B cell (primary cell): ENCODE results near the gene TRPT1. TPM values are rescaled to one million over a fixed set of nuclear protein-coding genes. Genes with fewer than 3 reads are reported as not detected.

Experiments
- ATAC-seq: fragments of 200-7000 bp; cut with Tn5 transposase; one replicate; pipeline ENCODE4 v1.10.0; 2021; ENCODE audit warnings: low read depth, mild to moderate bottlenecking, moderate number of reproducible peaks, moderate library complexity
- CTCF ChIA-PET: fragments of 350-600 bp; sonication (Branson Sonifier 250); formaldehyde crosslinking; loops from one replicate; lab custom pipeline; 2021; ENCODE audit warnings: antibody characterized with exemption, inconsistent platforms; lab: Charles Lee
- POLR2A ChIA-PET: fragments of 350-600 bp; sonication (Branson Sonifier 250); formaldehyde crosslinking; loops from one replicate; lab custom pipeline; 2021; ENCODE audit warnings: antibody characterized with exemption; lab: Charles Lee
- DNase-seq: peaks from one replicate; pipeline ENCODE4 v3.0.0; 2013
- H2AFZ ChIP-seq: 2 replicates; pipeline ENCODE4 v1.6.1; 2012; ENCODE audit warnings: mild to moderate bottlenecking, low read depth, low read length; ENCODE audit not compliant: insufficient read depth, poor library complexity, severe bottlenecking
- H3K27ac ChIP-seq, 2 donors: 1 replicate in 1 of 2; 2 replicates in 1 of 2; pipeline ENCODE4 v1.5.1; 2012 to 2013; ENCODE audit warnings: low read length in 2 of 2, mild to moderate bottlenecking in 2 of 2, moderate library complexity in 1 of 2
- H3K27me3 ChIP-seq, 4 experiments: fragments of 200-600 bp in 1 of 4; sonication (generic) in 1 of 4; replicated peaks in 1 of 4; 1 replicate in 2 of 4; 2 replicates in 2 of 4; pipeline versions ENCODE4 v1.6.1 to v1.7.0; 2013 to 2016; ENCODE audit warnings: low read length in 3 of 4, mild to moderate bottlenecking in 2 of 4, mixed read lengths in 1 of 4, moderate library complexity in 1 of 4; ENCODE audit not compliant: insufficient read depth in 4 of 4, control insufficient read depth in 3 of 4; ENCODE audit errors: control extremely low read depth in 1 of 4
- H3K36me3 ChIP-seq, 2 experiments: replicated peaks in 1 of 2; 1 replicate in 1 of 2; 2 replicates in 1 of 2; pipeline versions ENCODE4 v1.6.1 to v1.7.1; 2013; ENCODE audit warnings: low read length in 1 of 2; ENCODE audit not compliant: insufficient read depth in 2 of 2, control insufficient read depth in 1 of 2; ENCODE audit errors: control extremely low read depth in 1 of 2, extremely low read depth in 1 of 2
- H3K4me1 ChIP-seq, 2 donors: fragments of 200-600 bp in 1 of 2; sonication (generic) in 1 of 2; 1 replicate in 1 of 2; 2 replicates in 1 of 2; pipeline versions ENCODE4 v1.5.1 to v1.6.1; 2013 to 2017; ENCODE audit warnings: low read length in 2 of 2; ENCODE audit not compliant: control insufficient read depth in 2 of 2, insufficient read depth in 2 of 2
- H3K4me2 ChIP-seq: replicated peaks from 2 replicates; pipeline ENCODE3; 2012; ENCODE audit warnings: mild to moderate bottlenecking, low read depth, low read length; ENCODE audit not compliant: poor library complexity, severe bottlenecking
- H3K4me3 ChIP-seq, 5 experiments: fragments of 200-600 bp in 1 of 5; sonication (generic) in 1 of 5; 1 replicate in 3 of 5; 2 replicates in 2 of 5; pipeline versions ENCODE4 v1.5.1 to v1.7.0; 2011 to 2016; ENCODE audit warnings: low read length in 4 of 5, mild to moderate bottlenecking in 4 of 5, low read depth in 2 of 5, control low read depth in 1 of 5, moderate library complexity in 1 of 5; ENCODE audit not compliant: insufficient read depth in 1 of 5; ENCODE audit errors: control extremely low read depth in 1 of 5, extremely low read depth in 1 of 5
- H3K79me2 ChIP-seq: fragments of 200-600 bp; sonication (generic); one replicate; pipeline ENCODE4 v1.6.0; 2016; ENCODE audit warnings: low read length; ENCODE audit not compliant: control insufficient read depth, insufficient read depth
- H3K9ac ChIP-seq: fragments of 200-600 bp; sonication (generic); 2 replicates; pipeline ENCODE4 v1.6.1; 2017; ENCODE audit warnings: mild to moderate bottlenecking, low read length, moderate library complexity
- H3K9me3 ChIP-seq, 3 donors: one replicate each; pipeline versions ENCODE4 v1.6.1 to v1.7.1; 2013; ENCODE audit warnings: low read length in 2 of 3; ENCODE audit not compliant: control insufficient read depth in 2 of 3, insufficient read depth in 1 of 3; ENCODE audit errors: control extremely low read depth in 1 of 3
- H4K20me1 ChIP-seq: 2 replicates; pipeline ENCODE4 v1.6.0; 2012; ENCODE audit warnings: mild to moderate bottlenecking, low read length; ENCODE audit not compliant: insufficient read depth, control insufficient read depth, poor library complexity, severe bottlenecking
- H3K27ac Mint-ChIP-seq: one replicate; pipeline ENCODE4 v1.8.0; 2021; ENCODE audit warnings: mixed read lengths
- H3K27me3 Mint-ChIP-seq: one replicate; pipeline ENCODE4 v1.8.0; 2021; ENCODE audit warnings: mixed read lengths
- H3K4me1 Mint-ChIP-seq: one replicate; pipeline ENCODE4 v1.8.0; 2021; ENCODE audit warnings: mixed read lengths
- H3K4me3 Mint-ChIP-seq: one replicate; pipeline ENCODE4 v1.8.0; 2021; ENCODE audit warnings: mixed read lengths
- H3K9me3 Mint-ChIP-seq: one replicate; pipeline ENCODE4 v1.8.0; 2022; ENCODE audit warnings: mixed read lengths; ENCODE audit not compliant: insufficient read depth
- EZH2 ChIP-seq: IDR thresholded peaks from 2 replicates; pipeline ENCODE4 v1.6.1; 2012; ENCODE audit warnings: borderline replicate concordance, low read depth, mild to moderate bottlenecking, moderate library complexity, low read length; ENCODE audit not compliant: insufficient read depth, poor library complexity, severe bottlenecking
- WGBS: methylation state at CpG from one replicate; pipeline ENCODE4 v1.1.5; 2013; ENCODE audit warnings: missing lambda C conversion rate; ENCODE audit not compliant: insufficient coverage; 5-methylcytosine and 5-hydroxymethylcytosine counted together
- intact Hi-C: fragments of 100-400 bp; cut with micrococcal nuclease; formaldehyde crosslinking; loops from one replicate; pipeline ENCODE4 v1.10.0; 2022
- polyA plus RNA-seq: library from polyadenylated mRNA; depleted of rRNA; stranded (reverse); fragments of >200 nt; gene quantifications from 2 replicates; pipeline ENCODE4 v1.2.3, GENCODE V29; 2012
- total RNA-seq, 2 donors: library from RNA; stranded (reverse); fragments of 120-200 nt in 1 of 2; gene quantifications; 1 replicate in 1 of 2; 2 replicates in 1 of 2; pipeline versions ENCODE4 v1.2.3 to v1.2.4, GENCODE V29; 2013 to 2022
- TF ChIP-seq, protein P1 (sequence below): fragments of 200-600 bp; IDR thresholded peaks from one replicate; pipeline ENCODE4 v1.8.0; 2022; ENCODE audit warnings: antibody characterized with exemption, mild to moderate bottlenecking

TRPT1 gene
- total and polyA plus RNA-seq, 2 donors (not counting 1 experiment from before 2014, with no cell fraction given), result 59.6 to 145 TPM

GRCh38 chr11:64223001-64223651, 2.9 kb downstream of the TRPT1 start:
- ChIA-PET CTCF (interaction anchor here (1.0 to 5.2 kb wide), 8 partner anchors 8 to 78 kb away, joined by 3 to 70 read pairs (median 6); partner anchors contain the start of genes FERMT3 and STIP1), POLR2A (interaction anchor here (0.9 to 6.3 kb wide), 4 partner anchors 9 to 82 kb away, joined by 3 to 78 read pairs (median 4); partner anchors contain the start of gene FERMT3)
- Mint-ChIP-seq H3K4me3 (no peak overlapping the region), H3K27me3 (no peaks in the 10 kb centered on the region), H3K4me1 (peaks cover 25% of the 10 kb centered on the region), H3K9me3 (no peaks in the 10 kb centered on the region), H3K27ac (no peak overlapping the region)
- peaks cover 0 to 50% of the 10 kb centered on the region in 2 experiments for H3K36me3 ChIP-seq
- TF ChIP-seq EZH2, result no peak
- TF ChIP-seq, protein P1, sequence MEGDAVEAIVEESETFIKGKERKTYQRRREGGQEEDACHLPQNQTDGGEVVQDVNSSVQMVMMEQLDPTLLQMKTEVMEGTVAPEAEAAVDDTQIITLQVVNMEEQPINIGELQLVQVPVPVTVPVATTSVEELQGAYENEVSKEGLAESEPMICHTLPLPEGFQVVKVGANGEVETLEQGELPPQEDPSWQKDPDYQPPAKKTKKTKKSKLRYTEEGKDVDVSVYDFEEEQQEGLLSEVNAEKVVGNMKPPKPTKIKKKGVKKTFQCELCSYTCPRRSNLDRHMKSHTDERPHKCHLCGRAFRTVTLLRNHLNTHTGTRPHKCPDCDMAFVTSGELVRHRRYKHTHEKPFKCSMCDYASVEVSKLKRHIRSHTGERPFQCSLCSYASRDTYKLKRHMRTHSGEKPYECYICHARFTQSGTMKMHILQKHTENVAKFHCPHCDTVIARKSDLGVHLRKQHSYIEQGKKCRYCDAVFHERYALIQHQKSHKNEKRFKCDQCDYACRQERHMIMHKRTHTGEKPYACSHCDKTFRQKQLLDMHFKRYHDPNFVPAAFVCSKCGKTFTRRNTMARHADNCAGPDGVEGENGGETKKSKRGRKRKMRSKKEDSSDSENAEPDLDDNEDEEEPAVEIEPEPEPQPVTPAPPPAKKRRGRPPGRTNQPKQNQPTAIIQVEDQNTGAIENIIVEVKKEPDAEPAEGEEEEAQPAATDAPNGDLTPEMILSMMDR, result no peak
- intact Hi-C loops, result no loop called here
- 92% methylated on average over 21 of the region's 24 CpGs for WGBS
- peaks cover 37% of the 10 kb centered on the region for H3K79me2 ChIP-seq
- no peak overlapping the region for H3K4me3 ChIP-seq
- H3K4me2 ChIP-seq, result no peak overlapping the region
- peaks cover 30% of the 10 kb centered on the region for H4K20me1 ChIP-seq
- H3K27me3 ChIP-seq, result no peaks in the 10 kb centered on the region
- no peak for DNase-seq
- H2AFZ ChIP-seq, result no peak overlapping the region
- no peak overlapping the region for H3K27ac ChIP-seq
- ATAC-seq, result no peak
- no peak overlapping the region for H3K9ac ChIP-seq
- peaks cover 16 to 27% of the 10 kb centered on the region in 2 donors for H3K4me1 ChIP-seq
- no peaks in the 10 kb centered on the region for H3K9me3 ChIP-seq

DNA sequence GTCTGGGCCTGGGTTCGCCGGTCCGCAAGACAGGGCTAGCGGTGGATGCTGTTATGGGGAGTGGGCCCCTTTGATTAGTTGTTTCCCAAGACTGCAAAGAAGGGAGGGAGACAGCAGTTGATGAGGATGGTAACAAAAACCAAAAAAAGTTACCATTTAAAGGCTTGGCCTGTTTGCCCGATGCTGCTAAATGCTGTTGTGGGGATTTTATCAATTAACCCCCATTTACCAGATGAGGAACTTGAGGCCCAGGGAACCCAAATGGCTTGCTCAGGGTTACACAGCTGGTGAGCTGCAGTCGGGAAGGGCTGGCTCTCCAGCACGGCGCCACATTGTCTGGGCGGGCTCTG, 3.4 kb downstream of the TRPT1 start:
- DNase-seq (no peak), ATAC-seq (no peak)
- H3K27ac ChIP-seq, result no peak overlapping the region
- CTCF ChIA-PET, result interaction anchor here (1.0 to 5.2 kb wide), 2 partner anchors 16 to 33 kb away, joined by 3 to 70 read pairs; partner anchors contain the start of gene FERMT3
- POLR2A ChIA-PET, result interaction anchor here (0.8 to 6.3 kb wide), 4 partner anchors 10 to 27 kb away, joined by 3 to 78 read pairs (median 4); partner anchors contain the start of gene FERMT3
- H3K9me3 ChIP-seq, result no peaks in the 10 kb centered on the region
- peaks cover 0 to 52% of the 10 kb centered on the region in 2 experiments for H3K36me3 ChIP-seq
- no peak overlapping the region for H3K9ac ChIP-seq
- peaks cover 40% of the 10 kb centered on the region for H3K79me2 ChIP-seq
- Mint-ChIP-seq H3K27ac (no peak overlapping the region), H3K9me3 (no peaks in the 10 kb centered on the region), H3K4me1 (peaks cover 23% of the 10 kb centered on the region), H3K27me3 (no peaks in the 10 kb centered on the region), H3K4me3 (no peak overlapping the region)
- no peak overlapping the region for H3K4me3 ChIP-seq
- peaks cover 16 to 27% of the 10 kb centered on the region in 2 donors for H3K4me1 ChIP-seq
- H2AFZ ChIP-seq, result no peak overlapping the region
- intact Hi-C loops, result no loop called here
- no peak overlapping the region for H3K4me2 ChIP-seq
- WGBS, result 91% methylated on average over 9 of the region's 9 CpGs
- peaks cover 30% of the 10 kb centered on the region for H4K20me1 ChIP-seq
- TF ChIP-seq EZH2, result no peak
- TF ChIP-seq, protein P1, result no peak
- no peaks in the 10 kb centered on the region for H3K27me3 ChIP-seq
